Rectal smooth muscle tissue (tissue), 1 donor: ENCODE data around the gene DNAH5.
"Not testable (repeated sequence)": the region's sequence is repeated elsewhere in the genome, so short reads cannot be mapped to it uniquely, and the experiment has no call there.

Experiments used
- H3K27ac ChIP-seq: one replicate; pipeline ENCODE4 v1.7.0; 2013; ENCODE audit warnings: low read depth, low read length, inconsistent platforms
- H3K27me3 ChIP-seq: one replicate; pipeline ENCODE4 v1.7.0; 2013; ENCODE audit warnings: low read length; ENCODE audit not compliant: control insufficient read depth, insufficient read depth
- H3K36me3 ChIP-seq: one replicate; pipeline ENCODE4 v1.7.0; 2013; ENCODE audit warnings: low read length; ENCODE audit not compliant: control insufficient read depth, insufficient read depth
- H3K4me1 ChIP-seq: one replicate; pipeline ENCODE4 v1.7.0; 2013; ENCODE audit warnings: low read length; ENCODE audit not compliant: control insufficient read depth, insufficient read depth
- H3K4me3 ChIP-seq: one replicate; pipeline ENCODE4 v1.7.0; 2013; ENCODE audit warnings: low read length
- H3K9ac ChIP-seq: one replicate; pipeline ENCODE4 v1.7.0; 2013; ENCODE audit warnings: low read length

Gene DNAH5, protein sequence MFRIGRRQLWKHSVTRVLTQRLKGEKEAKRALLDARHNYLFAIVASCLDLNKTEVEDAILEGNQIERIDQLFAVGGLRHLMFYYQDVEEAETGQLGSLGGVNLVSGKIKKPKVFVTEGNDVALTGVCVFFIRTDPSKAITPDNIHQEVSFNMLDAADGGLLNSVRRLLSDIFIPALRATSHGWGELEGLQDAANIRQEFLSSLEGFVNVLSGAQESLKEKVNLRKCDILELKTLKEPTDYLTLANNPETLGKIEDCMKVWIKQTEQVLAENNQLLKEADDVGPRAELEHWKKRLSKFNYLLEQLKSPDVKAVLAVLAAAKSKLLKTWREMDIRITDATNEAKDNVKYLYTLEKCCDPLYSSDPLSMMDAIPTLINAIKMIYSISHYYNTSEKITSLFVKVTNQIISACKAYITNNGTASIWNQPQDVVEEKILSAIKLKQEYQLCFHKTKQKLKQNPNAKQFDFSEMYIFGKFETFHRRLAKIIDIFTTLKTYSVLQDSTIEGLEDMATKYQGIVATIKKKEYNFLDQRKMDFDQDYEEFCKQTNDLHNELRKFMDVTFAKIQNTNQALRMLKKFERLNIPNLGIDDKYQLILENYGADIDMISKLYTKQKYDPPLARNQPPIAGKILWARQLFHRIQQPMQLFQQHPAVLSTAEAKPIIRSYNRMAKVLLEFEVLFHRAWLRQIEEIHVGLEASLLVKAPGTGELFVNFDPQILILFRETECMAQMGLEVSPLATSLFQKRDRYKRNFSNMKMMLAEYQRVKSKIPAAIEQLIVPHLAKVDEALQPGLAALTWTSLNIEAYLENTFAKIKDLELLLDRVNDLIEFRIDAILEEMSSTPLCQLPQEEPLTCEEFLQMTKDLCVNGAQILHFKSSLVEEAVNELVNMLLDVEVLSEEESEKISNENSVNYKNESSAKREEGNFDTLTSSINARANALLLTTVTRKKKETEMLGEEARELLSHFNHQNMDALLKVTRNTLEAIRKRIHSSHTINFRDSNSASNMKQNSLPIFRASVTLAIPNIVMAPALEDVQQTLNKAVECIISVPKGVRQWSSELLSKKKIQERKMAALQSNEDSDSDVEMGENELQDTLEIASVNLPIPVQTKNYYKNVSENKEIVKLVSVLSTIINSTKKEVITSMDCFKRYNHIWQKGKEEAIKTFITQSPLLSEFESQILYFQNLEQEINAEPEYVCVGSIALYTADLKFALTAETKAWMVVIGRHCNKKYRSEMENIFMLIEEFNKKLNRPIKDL (N-terminal part only)

DNA sequence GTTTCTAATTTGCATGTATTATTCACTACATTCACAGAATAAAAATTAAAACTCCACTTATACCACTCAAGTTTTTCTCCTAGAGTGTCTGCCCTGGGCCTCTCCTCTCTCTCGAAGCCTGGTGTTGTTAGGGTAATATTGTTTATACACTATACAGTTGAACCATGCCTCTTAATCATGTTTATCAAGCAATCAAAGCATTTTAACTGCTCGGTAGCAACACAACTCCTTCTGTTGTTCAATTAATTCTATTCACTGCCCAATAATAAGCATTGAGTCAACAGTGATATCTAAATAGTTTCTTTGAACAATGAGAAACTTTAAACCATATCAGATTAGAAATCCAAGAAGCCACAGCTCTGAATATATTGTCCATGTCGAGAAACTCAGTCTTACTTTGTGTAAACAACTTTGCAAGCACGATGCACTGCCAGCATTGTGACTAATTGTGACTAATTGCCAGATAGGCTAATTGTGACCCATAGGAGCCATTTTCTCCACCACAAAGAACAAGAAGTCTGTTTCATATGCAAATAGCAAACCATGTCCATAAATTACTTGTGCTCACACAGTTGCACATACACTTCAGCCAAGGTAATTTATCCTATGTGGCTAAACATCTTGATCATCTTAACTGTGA lies at the start of gene DNAH5:
Gene DNAH5 (minus strand): TSS at position 129 of the 640 bp plus-strand sequence. CDS start 250 bp downstream, outside the sequence.
- H3K9ac ChIP-seq: no peak within 1 kb of the TSS
- H3K27me3 ChIP-seq: no peaks in the 10 kb centered on the region
- H3K36me3 ChIP-seq: no peaks in the 10 kb centered on the region
- H3K4me1 ChIP-seq: no peaks in the 10 kb centered on the region
- no peak within 1 kb of the TSS for H3K27ac ChIP-seq
- H3K4me3 ChIP-seq: no peak within 1 kb of the TSS

- Histone ChIP-seq H3K4me3 (no peak overlapping the region), H3K27ac (no peak overlapping the region), H3K4me1 (no peaks in the 10 kb centered on the region), H3K27me3 (no peaks in the 10 kb centered on the region), H3K9ac (no peak overlapping the region), H3K36me3 (no peaks in the 10 kb centered on the region)
These were observed 49.4 kb upstream of the DNAH5 start for GRCh38 chr5:13993926-13994325.

- Histone ChIP-seq H3K4me3 (no peak overlapping the region), H3K27ac (no peak overlapping the region), H3K36me3 (no peaks in the 10 kb centered on the region), H3K27me3 (no peaks in the 10 kb centered on the region), H3K4me1 (no peaks in the 10 kb centered on the region), H3K9ac (no peak overlapping the region)
These were observed 48.3 kb upstream of the DNAH5 start for GRCh38 chr5:13992795-13993194.

- Histone ChIP-seq H3K36me3 (no peaks in the 10 kb centered on the region), H3K4me1 (no peaks in the 10 kb centered on the region), H3K27me3 (no peaks in the 10 kb centered on the region), H3K9ac (no peak overlapping the region), H3K27ac (no peak overlapping the region), H3K4me3 (no peak overlapping the region)
These were observed 46.9 kb upstream of the DNAH5 start for GRCh38 chr5:13991365-13991764.

DNA sequence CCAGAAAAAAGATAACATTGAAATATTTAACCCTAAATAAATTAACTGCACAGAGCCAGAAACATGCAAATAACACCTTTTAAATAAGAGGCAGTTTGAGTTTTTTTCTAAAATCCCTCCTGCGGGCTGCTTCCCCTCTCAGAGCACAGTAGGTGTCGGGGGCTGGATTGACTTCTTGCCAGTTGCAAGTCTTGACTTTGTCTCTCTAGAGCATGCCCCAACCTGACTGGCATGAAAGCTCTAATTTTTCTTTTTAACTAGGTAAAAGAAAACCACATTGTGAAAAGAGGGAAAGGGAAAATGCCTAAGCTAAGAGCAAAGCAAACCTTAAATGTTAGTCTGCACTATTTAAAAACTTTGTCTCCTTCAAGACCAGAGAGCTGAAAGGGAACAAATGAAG lies 46.4 kb upstream of the DNAH5 start:
- H3K9ac ChIP-seq: no peak overlapping the region
- no peak overlapping the region for H3K4me3 ChIP-seq
- no peak overlapping the region for H3K27ac ChIP-seq
- H3K4me1 ChIP-seq: no peaks in the 10 kb centered on the region
- no peaks in the 10 kb centered on the region for H3K36me3 ChIP-seq
- no peaks in the 10 kb centered on the region for H3K27me3 ChIP-seq

DNA sequence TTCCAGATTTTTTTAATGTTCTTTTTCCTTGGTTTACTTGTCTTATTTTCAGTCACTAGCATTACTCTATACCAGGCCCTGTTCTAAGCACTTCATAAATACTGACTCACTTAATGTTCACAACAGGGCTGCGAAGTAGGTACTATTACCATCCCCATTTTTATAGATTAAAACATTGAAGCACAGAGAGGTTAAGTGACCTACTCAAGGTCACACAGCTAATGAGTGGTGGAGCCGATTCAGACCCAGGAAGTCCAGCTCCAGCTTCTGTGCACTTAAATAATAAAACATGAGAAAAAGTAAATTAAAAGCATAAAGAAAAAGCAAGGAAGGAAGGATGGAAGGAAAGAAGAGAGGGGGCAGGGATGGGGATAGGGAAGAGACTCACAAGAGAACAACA lies 45.3 kb upstream of the DNAH5 start:
- H3K36me3 ChIP-seq: no peaks in the 10 kb centered on the region
- no peak overlapping the region for H3K9ac ChIP-seq
- no peak overlapping the region for H3K27ac ChIP-seq
- no peaks in the 10 kb centered on the region for H3K27me3 ChIP-seq
- H3K4me3 ChIP-seq: no peak overlapping the region
- no peaks in the 10 kb centered on the region for H3K4me1 ChIP-seq

- no peaks in the 10 kb centered on the region for H3K4me1 ChIP-seq
- H3K9ac ChIP-seq: no peak overlapping the region
- no peak overlapping the region for H3K4me3 ChIP-seq
These were observed 43.5 kb upstream of the DNAH5 start for GRCh38 chr5:13987843-13988464.

DNA sequence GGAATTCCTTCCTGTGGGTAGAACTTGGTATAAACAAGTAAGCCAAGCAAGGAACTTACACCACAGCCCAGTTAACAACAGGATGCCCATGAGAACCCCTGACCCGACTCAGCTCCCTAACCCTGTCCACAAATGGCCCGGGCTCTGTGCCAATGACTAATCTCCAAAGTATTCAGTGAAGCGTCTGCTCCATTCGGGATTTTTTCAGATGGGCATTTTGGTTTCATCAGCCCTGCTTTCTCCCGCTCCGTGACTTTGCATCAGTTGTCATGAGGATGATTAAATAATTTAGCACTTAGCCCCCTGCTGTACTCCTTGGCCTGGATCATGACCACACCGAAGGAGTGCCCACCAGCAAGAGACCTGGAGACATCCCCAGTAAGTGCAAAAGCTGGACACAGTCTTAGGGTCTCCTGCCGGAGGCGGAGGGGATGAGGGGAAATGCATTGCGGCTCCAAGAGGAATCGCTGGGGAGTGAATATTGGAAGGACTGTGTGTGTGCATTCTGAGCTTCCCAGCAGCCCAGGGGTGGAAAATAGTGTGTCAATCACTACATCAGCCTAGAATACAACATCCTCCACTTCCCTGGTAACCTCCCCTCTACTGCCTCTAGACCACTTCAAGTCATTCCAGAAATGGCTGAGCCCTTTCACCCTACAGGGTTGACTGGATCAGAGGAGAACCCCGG lies 41.4 kb upstream of the DNAH5 start:
- no peak overlapping the region for H3K27ac ChIP-seq
- no peaks in the 10 kb centered on the region for H3K27me3 ChIP-seq
- no peak overlapping the region for H3K9ac ChIP-seq
- H3K4me1 ChIP-seq: no peaks in the 10 kb centered on the region
- no peak overlapping the region for H3K4me3 ChIP-seq
- no peaks in the 10 kb centered on the region for H3K36me3 ChIP-seq

More at GRCh38 chr5:13987843-13988464, 43.5 kb upstream of the DNAH5 start:
- no peaks in the 10 kb centered on the region for H3K36me3 ChIP-seq
- H3K27me3 ChIP-seq: no peaks in the 10 kb centered on the region
- no peak overlapping the region for H3K27ac ChIP-seq

DNA sequence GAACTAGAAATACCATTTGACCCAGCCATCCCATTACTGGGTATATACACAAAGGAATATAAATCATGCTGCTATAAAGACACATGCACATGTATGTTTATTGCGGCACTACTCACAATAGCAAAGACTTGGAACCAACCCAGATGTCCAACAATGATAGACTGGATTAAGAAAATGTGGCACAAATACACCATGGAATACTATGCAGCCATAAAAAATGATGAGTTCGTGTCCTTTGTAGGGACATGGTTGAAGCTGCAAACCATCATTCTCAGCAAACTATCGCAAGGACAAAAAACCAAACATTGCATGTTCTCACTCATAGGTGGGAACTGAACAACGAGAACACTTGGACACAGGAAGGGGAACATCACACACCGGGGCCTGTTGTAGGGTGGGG lies 40.4 kb upstream of the DNAH5 start:
- H3K27me3 ChIP-seq, H3K4me1 ChIP-seq, H3K9ac ChIP-seq, H3K27ac ChIP-seq, H3K4me3 ChIP-seq, H3K36me3 ChIP-seq: not testable (repeated sequence)

DNA sequence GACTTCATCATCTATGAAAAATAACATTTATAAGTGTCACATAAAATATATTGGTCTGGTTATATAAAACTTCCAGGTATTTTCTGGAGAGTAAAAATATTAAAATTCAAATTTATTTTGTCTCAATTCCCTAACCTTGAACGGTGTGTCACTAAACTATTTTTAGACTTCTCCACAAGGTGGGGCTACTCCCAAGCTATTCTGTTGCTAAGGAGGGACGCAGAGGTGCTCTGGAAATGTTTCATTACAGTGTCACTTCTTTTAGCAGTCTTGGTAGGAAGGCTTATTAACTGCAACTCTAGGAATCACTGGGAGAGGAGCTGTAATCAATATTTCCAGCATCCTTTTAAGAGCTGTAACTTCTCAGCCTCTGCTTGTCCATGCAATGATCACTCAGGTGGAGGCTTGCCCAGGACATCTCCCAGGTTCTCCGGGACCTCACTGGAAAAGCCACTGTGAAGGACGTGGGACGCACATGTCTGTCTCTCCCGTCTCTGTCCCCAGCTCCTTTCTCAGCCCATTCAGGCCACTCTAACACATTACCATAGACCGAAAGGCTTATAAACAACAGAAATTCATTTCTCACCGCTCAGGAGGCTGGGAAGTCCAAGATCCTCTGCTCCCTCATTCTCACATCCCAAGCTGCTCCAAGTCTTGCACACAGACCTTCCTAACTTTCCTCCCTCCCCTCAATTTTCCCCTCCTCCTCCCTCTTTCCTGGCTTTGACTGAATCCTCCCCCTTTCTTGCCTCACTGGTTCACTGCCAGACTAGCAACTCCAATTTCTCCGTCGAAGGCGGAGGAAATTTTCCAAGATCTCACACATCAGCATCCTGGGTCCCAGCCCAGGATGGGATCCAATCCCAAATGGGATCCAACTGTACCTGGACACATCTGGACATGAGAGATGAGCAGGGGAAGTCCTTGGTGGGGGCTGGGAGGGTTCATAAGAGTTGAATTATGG lies 32.7 kb upstream of the DNAH5 start:
- no peaks in the 10 kb centered on the region for H3K4me1 ChIP-seq
- no peak overlapping the region for H3K9ac ChIP-seq
- H3K4me3 ChIP-seq: no peak overlapping the region
- no peaks in the 10 kb centered on the region for H3K36me3 ChIP-seq
- no peak overlapping the region for H3K27ac ChIP-seq
- H3K27me3 ChIP-seq: no peaks in the 10 kb centered on the region
